HG03135 (cell line): Measurements from ENCODE around the gene EMILIN2.
"Not testable (repeated sequence)": the region's sequence is repeated elsewhere in the genome, so short reads cannot be mapped to it uniquely, and the experiment has no call there.

Experiments
- ATAC-seq: cut with Tn5 transposase; IDR thresholded peaks from one replicate; pipeline ENCODE4 v1.9.1; 2021; ENCODE audit warnings: mild to moderate bottlenecking, moderate library complexity; ENCODE audit not compliant: unreplicated experiment

EMILIN2 gene

DNA sequence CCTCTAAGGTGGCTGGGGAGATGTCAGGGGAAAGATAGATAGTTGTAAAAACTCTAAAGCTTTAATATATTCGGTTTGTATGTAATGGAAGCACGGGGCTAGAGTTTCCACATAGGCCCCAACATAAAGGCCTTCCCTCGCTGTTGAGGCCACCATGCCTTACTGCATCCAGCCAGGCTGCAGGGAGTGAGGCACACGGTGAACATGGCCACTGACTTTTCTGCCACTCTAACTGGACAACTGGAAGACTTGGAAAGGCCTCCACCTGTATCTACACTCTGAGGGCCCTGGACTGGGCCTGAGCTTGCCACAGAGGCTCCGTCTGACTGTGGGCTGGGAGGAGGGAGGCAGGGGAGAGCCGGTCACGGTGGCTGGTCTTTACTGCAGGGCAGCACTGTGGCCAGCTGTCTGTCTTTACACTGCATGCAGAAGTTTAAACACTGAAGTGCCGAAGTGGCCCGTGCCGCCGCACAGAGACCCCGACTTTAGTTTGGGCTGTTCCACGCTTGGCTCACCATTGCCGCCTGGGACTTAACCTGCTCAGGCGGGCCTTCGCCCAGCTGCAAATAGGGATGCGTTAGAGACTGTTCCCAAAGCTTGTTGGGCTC, 66.7 kb downstream of the EMILIN2 start:
- no peak for ATAC-seq

- ATAC-seq = no peak
Measured at GRCh38 chr18:2914185-2914880, 67.5 kb downstream of the EMILIN2 start.

DNA sequence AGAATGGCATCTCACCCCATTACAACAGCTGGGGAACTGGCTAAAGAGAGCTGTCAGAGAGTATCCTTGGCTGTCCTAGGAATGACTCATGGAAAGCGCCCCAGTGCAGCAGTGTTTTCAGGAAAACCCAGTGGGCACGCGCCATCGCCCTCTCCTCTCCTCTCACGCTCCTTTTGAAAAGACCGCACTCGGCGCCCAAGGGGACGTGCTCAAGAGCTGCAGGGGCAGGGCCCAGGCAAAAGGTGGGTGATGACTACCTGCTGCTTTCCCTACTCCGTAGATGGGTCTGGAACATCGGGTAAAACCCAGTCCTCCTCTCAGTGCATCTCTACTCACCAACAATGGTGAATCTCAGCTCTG, 68.1 kb downstream of the EMILIN2 start:
- ATAC-seq = no peak

GRCh38 chr18:2915486-2915885, 68.7 kb downstream of the EMILIN2 start:
- ATAC-seq = not testable (repeated sequence)

GRCh38 chr18:2916184-2916583, 69.4 kb downstream of the EMILIN2 start:
- no peak for ATAC-seq

DNA sequence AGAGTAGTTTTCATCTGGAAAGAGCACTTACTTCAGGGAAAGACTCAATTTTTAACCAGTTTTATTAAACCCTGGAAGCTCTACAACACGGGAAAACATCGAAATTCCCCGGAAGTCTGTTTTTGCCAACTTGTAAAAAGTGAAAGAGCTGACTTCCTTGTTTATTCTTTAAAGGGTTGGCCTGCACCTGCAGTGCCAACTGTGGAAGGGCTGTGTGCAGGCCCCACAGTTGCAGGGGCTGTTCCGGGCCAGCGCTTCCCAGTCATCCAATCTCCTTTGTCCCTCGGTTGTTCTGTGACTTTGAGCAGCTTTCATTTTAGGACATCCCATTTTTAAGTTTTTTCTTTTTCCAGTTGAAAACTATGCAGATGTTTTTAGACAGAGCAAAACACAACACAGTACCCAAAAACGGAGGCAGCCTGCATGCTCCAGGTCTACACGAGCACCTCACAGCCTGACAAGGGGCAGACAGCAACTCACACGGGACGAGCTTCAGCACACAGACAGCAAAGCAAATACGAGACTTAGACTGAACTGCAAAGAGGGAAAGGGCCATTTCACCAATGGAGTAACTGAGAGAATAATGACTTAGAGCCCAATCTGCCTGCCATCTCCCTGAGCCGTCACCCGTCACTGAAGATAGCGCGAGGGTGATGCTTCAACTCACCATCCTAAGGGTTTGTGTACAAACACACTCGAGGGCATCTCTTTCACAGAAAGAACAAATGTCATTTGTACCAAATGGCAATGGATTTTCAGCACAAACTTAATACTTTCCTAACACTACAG, 70.6 kb downstream of the EMILIN2 start:
- ATAC-seq = no peak

GRCh38 chr18:2918761-2919550, 72.2 kb downstream of the EMILIN2 start:
- ATAC-seq = no peak

DNA sequence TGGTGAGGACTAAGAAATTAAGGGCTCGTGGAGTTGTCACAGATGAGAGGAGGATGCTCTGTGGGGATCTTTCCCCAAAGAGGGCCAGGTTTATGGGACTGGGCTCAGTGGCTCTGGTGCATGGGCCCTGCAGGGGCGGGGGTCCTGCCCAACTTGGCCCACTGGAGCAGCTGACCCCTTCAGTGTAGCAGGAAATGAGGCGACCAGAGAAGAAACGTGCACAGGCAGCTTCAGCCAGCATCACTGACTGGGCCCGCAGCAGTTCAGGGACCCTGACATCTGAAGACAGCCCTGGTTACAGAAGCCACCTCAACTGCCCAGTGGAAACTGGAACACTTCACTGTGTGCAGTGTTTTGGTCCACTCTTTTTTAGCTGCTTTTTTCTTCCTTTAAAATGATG, 72.8 kb downstream of the EMILIN2 start:
- no peak for ATAC-seq

DNA sequence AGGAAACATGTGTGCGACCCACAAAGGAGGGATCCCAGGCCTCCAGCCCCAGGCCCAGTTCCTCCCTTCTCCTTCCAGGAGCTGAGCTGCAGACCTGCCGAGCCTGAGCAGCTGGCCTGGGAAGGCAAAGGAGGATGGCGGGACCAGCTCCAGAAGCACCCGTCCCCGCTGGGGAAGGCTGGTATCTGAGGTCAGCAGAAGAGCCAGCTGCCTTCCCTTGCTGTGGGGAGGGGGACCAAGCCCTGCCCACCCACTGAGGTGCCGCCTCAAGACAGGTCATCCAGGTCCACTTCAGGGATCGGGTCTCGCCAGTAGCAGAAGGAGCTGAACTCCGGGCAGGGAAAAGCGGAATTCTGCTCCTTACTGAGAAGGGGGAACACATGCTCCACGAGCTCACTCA, 73.2 kb downstream of the EMILIN2 start:
- no peak for ATAC-seq

DNA sequence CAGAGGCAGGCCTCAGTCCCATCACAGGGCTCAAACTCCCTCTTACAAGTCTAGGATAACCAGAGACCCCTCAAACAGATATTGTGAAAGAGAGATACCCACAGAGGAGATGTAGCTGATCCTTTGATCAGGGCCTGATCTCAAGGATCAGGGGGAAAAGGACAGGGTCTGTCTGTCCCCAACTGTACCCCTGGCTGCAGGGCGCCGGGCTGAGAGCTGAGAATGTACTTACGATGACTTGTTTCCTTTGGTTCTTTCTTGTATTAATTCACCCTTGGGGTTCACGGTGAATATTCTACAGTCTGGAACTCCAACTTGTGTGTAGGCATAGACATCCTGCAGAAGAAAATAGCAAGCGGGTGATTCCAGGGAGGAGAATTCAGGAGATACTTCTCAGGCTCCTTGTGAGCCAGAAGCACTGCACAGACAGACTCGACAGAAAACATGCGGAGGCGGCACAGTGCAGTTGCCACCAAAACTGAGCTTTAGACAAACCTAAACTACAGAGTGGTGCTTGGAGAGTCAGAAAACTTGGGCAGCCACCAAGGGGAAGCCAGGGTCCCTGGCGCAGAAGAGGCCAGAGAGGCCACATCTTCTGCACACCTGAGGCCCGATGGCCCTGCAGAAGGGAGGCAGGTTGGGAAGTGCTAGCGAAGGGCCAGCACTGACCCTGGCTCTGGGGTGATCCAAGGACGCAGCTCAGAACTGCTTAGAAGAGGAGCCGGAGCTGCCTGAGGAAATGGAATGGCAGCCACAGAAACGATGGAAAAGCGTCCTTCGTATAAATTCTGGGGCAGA, 73.9 kb downstream of the EMILIN2 start:
- ATAC-seq = no peak

DNA sequence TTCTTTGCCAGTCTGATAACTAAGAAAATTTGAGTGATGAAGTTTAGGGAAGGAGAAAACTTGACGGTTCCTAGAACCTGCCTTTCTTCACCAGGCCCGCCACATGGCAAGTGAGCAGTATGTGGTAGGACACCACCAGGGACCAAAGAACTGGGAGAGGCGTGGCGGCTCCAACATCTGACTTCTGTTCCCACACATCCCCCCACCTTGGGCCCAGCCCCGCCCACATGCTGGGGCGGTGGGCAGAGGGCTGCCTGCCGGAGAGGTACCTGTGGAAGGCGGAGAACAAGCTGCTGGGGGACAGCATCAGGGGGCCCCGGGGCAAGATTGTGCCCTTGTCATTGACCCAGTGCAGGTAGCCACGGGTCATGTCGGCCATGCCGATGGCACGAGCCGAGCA, 75.0 kb downstream of the EMILIN2 start:
- no peak for ATAC-seq

DNA sequence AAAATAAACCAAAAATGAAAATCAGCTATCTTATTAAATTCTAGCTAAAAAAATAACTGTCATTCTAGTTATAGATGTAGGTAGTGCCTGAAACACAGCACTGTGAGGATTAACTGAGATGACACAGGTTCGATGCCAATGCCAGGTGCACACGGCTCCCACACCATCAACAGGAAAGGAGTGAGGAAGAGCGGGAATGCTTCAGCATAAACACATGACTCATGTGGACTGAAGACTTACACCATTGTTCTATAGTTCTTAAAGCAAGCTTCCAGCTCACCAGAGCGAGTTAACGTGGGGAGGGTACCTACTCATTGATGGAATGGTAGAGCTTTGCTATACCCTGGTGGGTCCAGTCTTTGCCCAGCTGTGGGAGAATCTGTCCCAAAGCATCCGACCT, 76.7 kb downstream of the EMILIN2 start:
- ATAC-seq = no peak

DNA sequence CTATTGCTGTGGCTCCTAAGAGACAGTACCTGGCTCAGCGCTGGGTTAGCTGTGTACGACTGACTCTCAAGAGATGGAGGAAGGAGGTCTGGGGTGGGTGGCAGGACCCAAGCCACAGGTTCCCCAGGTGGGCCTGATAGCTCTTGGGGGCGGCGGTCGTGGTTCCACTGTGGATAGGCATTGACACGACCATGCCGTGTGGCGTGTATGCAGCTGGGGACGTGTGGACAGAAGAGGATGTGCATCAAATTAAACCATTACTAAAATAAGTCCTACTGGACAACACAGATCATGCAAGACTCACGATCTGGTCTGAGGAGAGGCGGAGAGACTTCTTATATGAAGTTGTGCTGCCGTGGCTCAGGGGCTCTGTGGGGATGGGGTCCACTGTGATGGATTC, 78.1 kb downstream of the EMILIN2 start:
- no peak for ATAC-seq

GRCh38 chr18:2926528-2926927, 79.7 kb downstream of the EMILIN2 start:
- ATAC-seq = no peak

DNA sequence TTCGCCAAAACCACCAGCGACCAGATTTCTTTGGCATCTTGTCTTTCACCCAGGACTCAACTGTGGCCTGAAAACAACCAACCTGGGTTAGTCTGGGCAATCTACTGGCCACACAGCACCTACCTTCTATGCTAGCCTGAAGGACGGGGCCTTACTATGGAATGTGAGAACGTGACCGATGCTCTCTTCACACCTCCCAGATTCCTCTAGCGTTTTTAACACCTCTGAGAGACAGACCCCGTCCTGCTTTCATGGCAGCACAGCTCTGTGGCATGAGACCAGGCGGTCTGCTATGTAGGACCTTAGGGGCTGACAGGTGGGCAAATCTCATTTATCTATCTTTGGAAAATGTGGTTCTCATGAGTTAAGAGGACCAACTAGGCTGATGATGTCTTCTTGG, 80.9 kb downstream of the EMILIN2 start:
- ATAC-seq = no peak

GRCh38 chr18:2932247-2933181, 85.7 kb downstream of the EMILIN2 start:
- no peak for ATAC-seq

DNA sequence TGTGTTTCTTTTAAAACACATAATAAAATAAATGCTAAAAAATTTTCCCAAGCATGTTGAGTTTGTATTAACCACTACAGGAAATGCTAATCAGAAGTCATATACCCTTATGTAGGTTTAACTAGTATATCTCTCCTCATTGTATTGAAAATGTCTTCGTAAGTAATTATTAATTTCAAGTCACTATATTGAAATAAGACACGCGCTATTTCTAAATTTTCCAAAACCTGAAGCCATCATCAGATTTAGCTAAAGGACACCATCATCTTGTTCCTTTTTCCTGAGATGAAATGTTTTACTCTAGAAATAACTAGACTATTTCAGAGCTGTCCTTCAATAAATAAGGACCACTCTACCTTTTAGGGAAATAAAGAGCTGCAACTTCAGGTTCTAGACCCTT, 87.2 kb downstream of the EMILIN2 start:
- ATAC-seq = no peak

- no peak for ATAC-seq
Measured at GRCh38 chr18:2935438-2936192, 88.8 kb downstream of the EMILIN2 start.

DNA sequence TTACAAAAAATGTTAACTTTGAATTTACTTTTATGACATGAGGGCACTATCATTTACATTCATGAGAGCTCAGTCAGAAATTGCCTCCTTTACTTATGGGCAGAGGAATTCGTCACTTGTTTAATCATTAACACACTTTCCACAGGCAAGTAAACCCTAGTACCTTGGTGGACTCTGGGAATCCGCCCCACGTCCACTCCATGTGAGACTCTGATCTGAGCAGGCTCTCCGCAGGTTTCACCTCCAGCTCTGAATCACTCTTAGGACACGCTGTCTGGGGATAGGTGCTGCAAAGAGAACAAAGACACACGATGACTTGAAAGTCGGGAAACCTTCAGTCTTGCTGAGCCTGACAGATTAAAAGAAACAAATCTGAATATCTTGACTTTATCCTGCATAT, 92.5 kb downstream of the EMILIN2 start:
- no peak for ATAC-seq
